GM21390 (cell line): ENCODE results near the gene SUCLG2.

Experiments used
- ATAC-seq: cut with Tn5 transposase; IDR thresholded peaks from one replicate; pipeline ENCODE4 v1.9.1; 2021; ENCODE audit not compliant: unreplicated experiment

SUCLG2 gene

GRCh38 chr3:67334588-67334987 lies 319.8 kb downstream of the SUCLG2 start:
- ATAC-seq = no peak

- peak; percentile 51 for ATAC-seq
These were observed 325.1 kb downstream of the SUCLG2 start for GRCh38 chr3:67329358-67329757.

- no peak for ATAC-seq
These were observed 326.8 kb downstream of the SUCLG2 start for GRCh38 chr3:67327582-67327981.

GRCh38 chr3:67325231-67325630 lies 329.2 kb downstream of the SUCLG2 start:
- ATAC-seq = no peak
